DOHH2 (cell line): ENCODE data around the gene HACL1.

ENCODE experiments used
- H3F3A ChIP-seq: fragments of 200-600 bp; sonication (generic), shearing (Covaris generic); 2 replicates; pipeline ENCODE4 v1.6.0; 2016; ENCODE audit warnings: antibody characterized with exemption, mild to moderate bottlenecking; ENCODE audit not compliant: control insufficient read depth, insufficient read depth
- H3K27ac ChIP-seq: fragments of 200-600 bp; sonication (generic); 2 replicates; pipeline ENCODE4 v1.5.1; 2014; ENCODE audit warnings: low read depth, mild to moderate bottlenecking, low read length, moderate library complexity
- H3K27me3 ChIP-seq: fragments of 200-600 bp; sonication (generic); 2 replicates; pipeline ENCODE4 v1.6.1; 2014; ENCODE audit warnings: mild to moderate bottlenecking, low read length, mixed read lengths; ENCODE audit not compliant: control insufficient read depth
- H3K36me3 ChIP-seq: fragments of 200-600 bp; sonication (generic); 2 replicates; pipeline ENCODE4 v1.6.1; 2014; ENCODE audit warnings: mild to moderate bottlenecking, low read length, moderate library complexity, mixed read lengths; ENCODE audit not compliant: control insufficient read depth
- H3K4me1 ChIP-seq: fragments of 200-600 bp; sonication (generic); 2 replicates; pipeline ENCODE4 v1.6.1; 2014; ENCODE audit warnings: mild to moderate bottlenecking, low read length, mixed read lengths; ENCODE audit not compliant: control insufficient read depth
- H3K4me2 ChIP-seq: fragments of 200-600 bp; sonication (generic); 2 replicates; pipeline ENCODE4 v1.6.0; 2014; ENCODE audit warnings: mild to moderate bottlenecking, low read length, moderate library complexity
- H3K4me3 ChIP-seq: fragments of 200-600 bp; sonication (generic); 2 replicates; pipeline ENCODE4 v1.5.1; 2014; ENCODE audit warnings: mild to moderate bottlenecking, low read length, mixed read lengths
- H3K79me2 ChIP-seq: fragments of 200-600 bp; sonication (generic); 2 replicates; pipeline ENCODE4 v1.6.1; 2014; ENCODE audit warnings: mild to moderate bottlenecking, low read length, mixed read lengths; ENCODE audit not compliant: control insufficient read depth
- H3K9me2 ChIP-seq: fragments of 200-600 bp; sonication (generic); replicated peaks from 2 replicates; pipeline ENCODE4 v1.6.1; 2014; ENCODE audit warnings: mild to moderate bottlenecking, low read length, mixed read lengths; ENCODE audit not compliant: control insufficient read depth
- H3K9me3 ChIP-seq: fragments of 200-600 bp; sonication (generic); 2 replicates; pipeline ENCODE4 v1.6.1; 2014; ENCODE audit warnings: antibody characterized with exemption, low read length, mixed read lengths; ENCODE audit not compliant: control insufficient read depth, insufficient read depth
- H4K20me1 ChIP-seq: fragments of 200-600 bp; sonication (generic); 2 replicates; pipeline ENCODE4 v1.6.0; 2014; ENCODE audit warnings: low read depth, mild to moderate bottlenecking, antibody characterized with exemption, low read length, moderate library complexity; ENCODE audit not compliant: control insufficient read depth, insufficient read depth
- CTCF ChIP-seq: fragments of 200-600 bp; sonication (generic); IDR thresholded peaks from one replicate; pipeline ENCODE4 v1.5.1; 2014; ENCODE audit warnings: antibody characterized with exemption, mild to moderate bottlenecking, low read depth, low read length; ENCODE audit not compliant: poor library complexity, severe bottlenecking
- EZH2phosphoT487 ChIP-seq: fragments of 200-600 bp; sonication (generic); IDR thresholded peaks from 2 replicates; pipeline ENCODE4 v1.6.1; 2017; ENCODE audit warnings: borderline replicate concordance, mild to moderate bottlenecking, antibody characterized with exemption, low read length, moderate library complexity, mixed read lengths

HACL1 gene

GRCh38 chr3:15616053-15616452 lies 14.7 kb upstream of the HACL1 start:
- Histone ChIP-seq H3K27ac (no peak overlapping the region), H3K9me2 (no peaks in the 10 kb centered on the region), H3K9me3 (peaks cover 6% of the 10 kb centered on the region; the same call in 1 of the 2 replicates), H3K4me2 (no peak overlapping the region), H4K20me1 (no peaks in the 10 kb centered on the region), H3K79me2 (no peaks in the 10 kb centered on the region), H3K4me1 (no peaks in the 10 kb centered on the region), H3K36me3 (no peaks in the 10 kb centered on the region), H3K4me3 (no peak overlapping the region), H3F3A (no peaks in the 10 kb centered on the region), H3K27me3 (no peaks in the 10 kb centered on the region)
- TF ChIP-seq EZH2phosphoT487, result no peak
- TF ChIP-seq CTCF, result no peak

GRCh38 chr3:15614958-15615357 lies 13.6 kb upstream of the HACL1 start:
- Histone ChIP-seq H3K4me2 (no peak overlapping the region), H3K4me1 (no peaks in the 10 kb centered on the region), H3K9me3 (peaks cover 2% of the 10 kb centered on the region; the same call in 1 of the 2 replicates), H3K9me2 (no peaks in the 10 kb centered on the region), H3K79me2 (no peaks in the 10 kb centered on the region), H4K20me1 (no peaks in the 10 kb centered on the region), H3K4me3 (no peak overlapping the region), H3F3A (no peaks in the 10 kb centered on the region), H3K27me3 (no peaks in the 10 kb centered on the region), H3K36me3 (no peaks in the 10 kb centered on the region), H3K27ac (no peak overlapping the region)
- TF ChIP-seq CTCF (no peak), EZH2phosphoT487 (no peak)

GRCh38 chr3:15612001-15612400 lies 10.6 kb upstream of the HACL1 start:
- Histone ChIP-seq H3K9me2 (no peaks in the 10 kb centered on the region), H3K4me1 (no peaks in the 10 kb centered on the region), H3K36me3 (no peaks in the 10 kb centered on the region), H3K27ac (no peak overlapping the region), H3K4me3 (no peak overlapping the region), H4K20me1 (no peaks in the 10 kb centered on the region), H3F3A (no peaks in the 10 kb centered on the region), H3K27me3 (no peaks in the 10 kb centered on the region), H3K4me2 (no peak overlapping the region), H3K9me3 (no peaks in the 10 kb centered on the region), H3K79me2 (no peaks in the 10 kb centered on the region)
- no peak for TF ChIP-seq CTCF
- TF ChIP-seq EZH2phosphoT487, result no peak

GRCh38 chr3:15611018-15611417 lies 9.6 kb upstream of the HACL1 start:
- TF ChIP-seq CTCF (no peak), EZH2phosphoT487 (no peak)
- H3K9me3 ChIP-seq, result no peaks in the 10 kb centered on the region
- H3K4me3 ChIP-seq, result no peak overlapping the region
- H3K27me3 ChIP-seq, result no peaks in the 10 kb centered on the region
- no peaks in the 10 kb centered on the region for H4K20me1 ChIP-seq
- no peaks in the 10 kb centered on the region for H3K79me2 ChIP-seq
- no peaks in the 10 kb centered on the region for H3K4me1 ChIP-seq
- H3K36me3 ChIP-seq, result no peaks in the 10 kb centered on the region
- no peak overlapping the region for H3K4me2 ChIP-seq
- H3K27ac ChIP-seq, result no peak overlapping the region
- H3K9me2 ChIP-seq, result no peaks in the 10 kb centered on the region
- no peaks in the 10 kb centered on the region for H3F3A ChIP-seq
